HepG2 (cell line): ENCODE results near the gene CARD9. TPM values are rescaled to one million over a fixed set of nuclear protein-coding genes. Genes with fewer than 3 reads are reported as not detected.

Experiments
- ATAC-seq: fragments of 200-7000 bp; cut with Tn5 transposase; 3 replicates; pipeline ENCODE4 v1.9.1; 2020; ENCODE audit warnings: mild to moderate bottlenecking, moderate library complexity
- BruUV-seq: library from RNA; stranded (reverse); fragments of 400-500 nt; replicated peaks from 2 replicates; lab custom pipeline; 2021; lab: Mats Ljungman, UMichigan
- CTCF ChIA-PET: fragments of 300-600 bp; formaldehyde crosslinking; extraction: SDS; loops from one replicate; lab custom pipeline; 2021; ENCODE audit warnings: low total read pairs, inconsistent platforms, low intra/inter-chr PET ratio; lab: Yijun Ruan, JAX
- POLR2A ChIA-PET: fragments of 350-600 bp; sonication (Branson Sonifier 250); formaldehyde crosslinking; loops from one replicate; lab custom pipeline; 2020; ENCODE audit warnings: antibody characterized with exemption, inconsistent platforms; lab: Yijun Ruan, JAX
- DNase-seq: peaks from one replicate; pipeline ENCODE4 v3.0.0-alpha.2; 2015; ENCODE audit warnings: low spot score
- FAIRE-seq: peaks from 3 replicates; lab custom pipeline; 2011; peaks lifted over from hg19 to GRCh38; lab: Jason Lieb, UNC
- H2AFZ ChIP-seq: one replicate; pipeline ENCODE4 v1.6.1; 2011; ENCODE audit warnings: low read length, inconsistent platforms
- H3K27ac ChIP-seq: fragments of 300-600 bp; 3 replicates; pipeline ENCODE4 v1.8.0; 2011; ENCODE audit warnings: mixed run types, mild to moderate bottlenecking, mixed read lengths, low read length, inconsistent platforms; ENCODE audit not compliant: insufficient read depth; ENCODE audit errors: extremely low read length
- H3K27me3 ChIP-seq, 2 experiments: fragments of 200-600 bp in 1 of 2; 2 replicates in 1 of 2; 3 replicates in 1 of 2; pipeline versions ENCODE4 v1.6.0 to v1.8.0; 2011; ENCODE audit warnings: low read length in 2 of 2, mild to moderate bottlenecking in 2 of 2, moderate library complexity in 2 of 2, inconsistent platforms in 1 of 2; ENCODE audit not compliant: insufficient read depth in 2 of 2, control insufficient read depth in 1 of 2
- H3K36me3 ChIP-seq, 2 experiments: fragments of 200-600 bp in 1 of 2; replicated peaks in 1 of 2; 2 replicates in 1 of 2; 3 replicates in 1 of 2; pipeline versions ENCODE4 v1.5.1 to v1.8.0; 2011; ENCODE audit warnings: low read length in 2 of 2, inconsistent platforms in 1 of 2; ENCODE audit not compliant: insufficient read depth in 2 of 2, control insufficient read depth in 1 of 2
- H3K4me1 ChIP-seq: 2 replicates; pipeline ENCODE4 v1.5.1; 2012; ENCODE audit warnings: low read length, inconsistent platforms; ENCODE audit not compliant: insufficient read depth
- H3K4me2 ChIP-seq: 2 replicates; pipeline ENCODE4 v1.6.0; 2011; ENCODE audit warnings: low read depth, low read length, inconsistent platforms
- H3K4me3 ChIP-seq, 3 experiments: fragments of 200-600 bp in 1 of 3; sonication (generic), shearing (Covaris generic) in 1 of 3; replicated peaks in 1 of 3; 2 replicates each; pipeline ENCODE4 v1.5.1; 2011 to 2016; ENCODE audit warnings: low read length in 3 of 3, inconsistent platforms in 2 of 3, low read depth in 2 of 3, mild to moderate bottlenecking in 2 of 3, control low read depth in 1 of 3, mixed read lengths in 1 of 3; ENCODE audit not compliant: insufficient read depth in 1 of 3
- H3K79me2 ChIP-seq: one replicate; pipeline ENCODE4 v1.6.1; 2011; ENCODE audit warnings: low read length, inconsistent platforms; ENCODE audit not compliant: insufficient read depth
- H3K9ac ChIP-seq: 2 replicates; pipeline ENCODE4 v1.6.0; 2011; ENCODE audit warnings: mild to moderate bottlenecking, low read depth, low read length, inconsistent platforms; ENCODE audit not compliant: insufficient read depth
- H3K9me3 ChIP-seq: 2 replicates; pipeline ENCODE4 v1.5.1; 2012; ENCODE audit warnings: mild to moderate bottlenecking, low read length
- H4K20me1 ChIP-seq: 2 replicates; pipeline ENCODE4 v1.6.0; 2011; ENCODE audit warnings: inconsistent platforms, mild to moderate bottlenecking, low read length, moderate library complexity; ENCODE audit not compliant: insufficient read depth
- CEBPB ChIP-seq: IDR thresholded peaks from 2 replicates; pipeline ENCODE4 v1.6.1; 2011; ENCODE audit warnings: low read depth, low read length, improper control_type of control experiment, borderline replicate concordance
- SUZ12 ChIP-seq: fragments of 150-350 bp; IDR thresholded peaks from 2 replicates; pipeline ENCODE4 v1.6.1; 2014; ENCODE audit warnings: low read depth, low read length
- ZNF543 ChIP-seq: sonication (generic); formaldehyde crosslinking; IDR thresholded peaks from 2 replicates; pipeline ENCODE4 v1.4.0; 2020; ENCODE audit warnings: mild to moderate bottlenecking, missing genetic modification reagents
- WGBS: methylation state at CpG from one replicate; pipeline ENCODE4 v1.1.6; 2017; ENCODE audit warnings: low lambda C conversion rate; 5-methylcytosine and 5-hydroxymethylcytosine counted together
- in situ Hi-C: cut with HindIII; loops from 2 replicates; pipeline ENCODE4 v1.10.0; 2017; ENCODE audit warnings: low pct_unique_long_range_greater_than_20kb; ENCODE audit not compliant: extremely low pct_ligation_motif_present
- intact Hi-C: fragments of 100-400 bp; cut with micrococcal nuclease; formaldehyde crosslinking; loops from one replicate; pipeline ENCODE4 v1.10.0; 2022; ENCODE audit not compliant: unreplicated experiment
- polyA plus RNA-seq, 8 experiments: library from polyadenylated mRNA; depleted of rRNA in 3 of 8; stranded (reverse) in 7 of 8; unstranded in 1 of 8; fragments of >200 nt; fragmentation: Illumina TruSeq in 4 of 8; extraction: Trizol in 4 of 8; gene quantifications; 2 replicates each; pipeline versions ENCODE4 v1.2.1 to v1.2.3, GENCODE V29; 2011 to 2016; ENCODE audit warnings: low read depth in 4 of 8, missing spikeins in 1 of 8, mixed read lengths in 1 of 8; ENCODE audit not compliant: insufficient read depth in 1 of 8
- total RNA-seq, 5 experiments: library from RNA; depleted of rRNA; stranded (reverse); fragments of >200 nt; fragmentation: Illumina TruSeq; extraction: Trizol; gene quantifications; 2 replicates each; pipeline ENCODE4 v1.2.3, GENCODE V29; 2016; ENCODE audit warnings: low read depth in 1 of 5
- TF ChIP-seq, protein P1 (sequence below): sonication (generic); formaldehyde crosslinking; IDR thresholded peaks from 2 replicates; pipeline ENCODE4 v1.4.0; 2020; ENCODE audit warnings: missing genetic modification reagents
- TF ChIP-seq, protein P2 (sequence below): sonication (generic); formaldehyde crosslinking; IDR thresholded peaks from 2 replicates; pipeline ENCODE4 v1.5.0; 2020; ENCODE audit warnings: mild to moderate bottlenecking, missing genetic modification reagents

Gene CARD9
- total and polyA plus RNA-seq, 2 of the 13 experiments (the other 11 are each of a cell fraction or from before 2014, with no cell fraction given): 3.3 to 7.4 TPM

DNA sequence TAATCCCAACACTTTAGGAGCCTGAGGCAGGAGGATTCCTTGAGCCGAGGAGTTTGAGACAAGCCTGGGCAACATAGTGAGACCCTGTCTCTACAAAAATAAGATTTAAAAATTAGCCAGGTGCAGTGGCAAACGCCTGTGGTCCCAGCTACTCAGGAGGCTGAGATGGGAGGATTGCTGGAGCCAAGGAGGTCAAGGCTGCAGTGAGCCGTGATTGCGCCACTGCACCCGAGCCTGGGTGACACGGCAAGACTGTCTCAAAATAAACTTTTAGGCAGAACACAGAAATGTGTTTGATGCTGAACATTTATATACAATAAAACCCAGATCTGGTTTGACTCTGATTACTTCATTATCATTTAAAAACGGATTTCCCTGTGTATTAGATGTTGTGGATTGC, 32.0 kb upstream of the CARD9 start:
- no peak for DNase-seq
- no peak overlapping the region for H3K9ac ChIP-seq
- H3K9me3 ChIP-seq: no peaks in the 10 kb centered on the region
- H3K4me2 ChIP-seq: no peak overlapping the region
- no peak overlapping the region for H3K4me3 ChIP-seq
- H3K27me3 ChIP-seq: no peaks in the 10 kb centered on the region
- no peak for FAIRE-seq
- H4K20me1 ChIP-seq: no peaks in the 10 kb centered on the region
- ChIA-PET POLR2A (no interaction called here), CTCF (no interaction called here)
- WGBS: 84% methylated on average over 7 of the region's 7 CpGs
- intact Hi-C loops: no loop called here
- in situ Hi-C loops: no loop called here
- BruUV-seq: no TSS peak
- H3K4me1 ChIP-seq: peaks cover 23% of the 10 kb centered on the region
- TF ChIP-seq ZNF543 (CRISPR knock-in tag) (no peak), SUZ12 (no peak), CEBPB (0 out of 2 replicates have a peak, but pooled peaks have one; percentile 30)
- TF ChIP-seq, protein P1, sequence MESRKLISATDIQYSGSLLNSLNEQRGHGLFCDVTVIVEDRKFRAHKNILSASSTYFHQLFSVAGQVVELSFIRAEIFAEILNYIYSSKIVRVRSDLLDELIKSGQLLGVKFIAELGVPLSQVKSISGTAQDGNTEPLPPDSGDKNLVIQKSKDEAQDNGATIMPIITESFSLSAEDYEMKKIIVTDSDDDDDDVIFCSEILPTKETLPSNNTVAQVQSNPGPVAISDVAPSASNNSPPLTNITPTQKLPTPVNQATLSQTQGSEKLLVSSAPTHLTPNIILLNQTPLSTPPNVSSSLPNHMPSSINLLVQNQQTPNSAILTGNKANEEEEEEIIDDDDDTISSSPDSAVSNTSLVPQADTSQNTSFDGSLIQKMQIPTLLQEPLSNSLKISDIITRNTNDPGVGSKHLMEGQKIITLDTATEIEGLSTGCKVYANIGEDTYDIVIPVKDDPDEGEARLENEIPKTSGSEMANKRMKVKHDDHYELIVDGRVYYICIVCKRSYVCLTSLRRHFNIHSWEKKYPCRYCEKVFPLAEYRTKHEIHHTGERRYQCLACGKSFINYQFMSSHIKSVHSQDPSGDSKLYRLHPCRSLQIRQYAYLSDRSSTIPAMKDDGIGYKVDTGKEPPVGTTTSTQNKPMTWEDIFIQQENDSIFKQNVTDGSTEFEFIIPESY: 0 out of 2 replicates have a peak, but pooled peaks have one; percentile 15
- TF ChIP-seq, protein P2, sequence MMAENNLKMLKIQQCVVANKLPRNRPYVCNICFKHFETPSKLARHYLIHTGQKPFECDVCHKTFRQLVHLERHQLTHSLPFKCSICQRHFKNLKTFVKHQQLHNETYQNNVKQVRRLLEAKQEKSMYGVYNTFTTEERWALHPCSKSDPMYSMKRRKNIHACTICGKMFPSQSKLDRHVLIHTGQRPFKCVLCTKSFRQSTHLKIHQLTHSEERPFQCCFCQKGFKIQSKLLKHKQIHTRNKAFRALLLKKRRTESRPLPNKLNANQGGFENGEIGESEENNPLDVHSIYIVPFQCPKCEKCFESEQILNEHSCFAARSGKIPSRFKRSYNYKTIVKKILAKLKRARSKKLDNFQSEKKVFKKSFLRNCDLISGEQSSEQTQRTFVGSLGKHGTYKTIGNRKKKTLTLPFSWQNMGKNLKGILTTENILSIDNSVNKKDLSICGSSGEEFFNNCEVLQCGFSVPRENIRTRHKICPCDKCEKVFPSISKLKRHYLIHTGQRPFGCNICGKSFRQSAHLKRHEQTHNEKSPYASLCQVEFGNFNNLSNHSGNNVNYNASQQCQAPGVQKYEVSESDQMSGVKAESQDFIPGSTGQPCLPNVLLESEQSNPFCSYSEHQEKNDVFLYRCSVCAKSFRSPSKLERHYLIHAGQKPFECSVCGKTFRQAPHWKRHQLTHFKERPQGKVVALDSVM (CRISPR knock-in tag): peak; percentile 49; the same call in 1 of the 2 replicates
- no peak overlapping the region for H3K27ac ChIP-seq
- H3K79me2 ChIP-seq: peaks cover 16% of the 10 kb centered on the region
- no peak overlapping the region for H2AFZ ChIP-seq
- no peak for ATAC-seq
- peaks cover 11 to 39% of the 10 kb centered on the region in 2 experiments; a peak in 4 of 5 replicates for H3K36me3 ChIP-seq
